Testis (tissue), 2 donors: ENCODE data around the gene CST9L.

ENCODE experiments used
- POLR2A ChIP-seq: fragments of 450-650 bp; IDR thresholded peaks from one replicate; pipeline ENCODE4 v1.6.1; 2017; ENCODE audit warnings: antibody characterized with exemption, mild to moderate bottlenecking, moderate library complexity
- TF ChIP-seq, protein P1 (sequence below), 3 experiments: fragments of 450-650 bp in 2 of 3; fragments of 200-600 bp in 1 of 3; sonication (generic) in 1 of 3; IDR thresholded peaks; one replicate each; pipeline ENCODE4 v1.5.1; 2016 to 2019; ENCODE audit warnings: antibody characterized with exemption in 3 of 3, mild to moderate bottlenecking in 2 of 3, moderate library complexity in 1 of 3

- no peak for TF ChIP-seq POLR2A
- TF ChIP-seq, protein P1, sequence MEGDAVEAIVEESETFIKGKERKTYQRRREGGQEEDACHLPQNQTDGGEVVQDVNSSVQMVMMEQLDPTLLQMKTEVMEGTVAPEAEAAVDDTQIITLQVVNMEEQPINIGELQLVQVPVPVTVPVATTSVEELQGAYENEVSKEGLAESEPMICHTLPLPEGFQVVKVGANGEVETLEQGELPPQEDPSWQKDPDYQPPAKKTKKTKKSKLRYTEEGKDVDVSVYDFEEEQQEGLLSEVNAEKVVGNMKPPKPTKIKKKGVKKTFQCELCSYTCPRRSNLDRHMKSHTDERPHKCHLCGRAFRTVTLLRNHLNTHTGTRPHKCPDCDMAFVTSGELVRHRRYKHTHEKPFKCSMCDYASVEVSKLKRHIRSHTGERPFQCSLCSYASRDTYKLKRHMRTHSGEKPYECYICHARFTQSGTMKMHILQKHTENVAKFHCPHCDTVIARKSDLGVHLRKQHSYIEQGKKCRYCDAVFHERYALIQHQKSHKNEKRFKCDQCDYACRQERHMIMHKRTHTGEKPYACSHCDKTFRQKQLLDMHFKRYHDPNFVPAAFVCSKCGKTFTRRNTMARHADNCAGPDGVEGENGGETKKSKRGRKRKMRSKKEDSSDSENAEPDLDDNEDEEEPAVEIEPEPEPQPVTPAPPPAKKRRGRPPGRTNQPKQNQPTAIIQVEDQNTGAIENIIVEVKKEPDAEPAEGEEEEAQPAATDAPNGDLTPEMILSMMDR (IDR thresholded peaks at IDR 0.05) = no peak
Measured at GRCh38 chr20:23583526-23583925, 15.2 kb upstream of the CST9L start.
